ENCODE measurements around the gene SYNJ2.

- TF ChIP-seq, protein P1, sequence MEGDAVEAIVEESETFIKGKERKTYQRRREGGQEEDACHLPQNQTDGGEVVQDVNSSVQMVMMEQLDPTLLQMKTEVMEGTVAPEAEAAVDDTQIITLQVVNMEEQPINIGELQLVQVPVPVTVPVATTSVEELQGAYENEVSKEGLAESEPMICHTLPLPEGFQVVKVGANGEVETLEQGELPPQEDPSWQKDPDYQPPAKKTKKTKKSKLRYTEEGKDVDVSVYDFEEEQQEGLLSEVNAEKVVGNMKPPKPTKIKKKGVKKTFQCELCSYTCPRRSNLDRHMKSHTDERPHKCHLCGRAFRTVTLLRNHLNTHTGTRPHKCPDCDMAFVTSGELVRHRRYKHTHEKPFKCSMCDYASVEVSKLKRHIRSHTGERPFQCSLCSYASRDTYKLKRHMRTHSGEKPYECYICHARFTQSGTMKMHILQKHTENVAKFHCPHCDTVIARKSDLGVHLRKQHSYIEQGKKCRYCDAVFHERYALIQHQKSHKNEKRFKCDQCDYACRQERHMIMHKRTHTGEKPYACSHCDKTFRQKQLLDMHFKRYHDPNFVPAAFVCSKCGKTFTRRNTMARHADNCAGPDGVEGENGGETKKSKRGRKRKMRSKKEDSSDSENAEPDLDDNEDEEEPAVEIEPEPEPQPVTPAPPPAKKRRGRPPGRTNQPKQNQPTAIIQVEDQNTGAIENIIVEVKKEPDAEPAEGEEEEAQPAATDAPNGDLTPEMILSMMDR (IDR thresholded peaks at IDR 0.05; ENCODE audit: low read length): no peak
- TF ChIP-seq EZH2 (IDR thresholded peaks at IDR 0.05; ENCODE audit: borderline replicate concordance, low read length): no peak
Measured at GRCh38 chr6:158026901-158027589, 45.4 kb downstream of the SYNJ2 start.
